Thymus (tissue), 11 donors: ENCODE results near the gene KRTAP5-10. TPM values are rescaled to one million over a fixed set of nuclear protein-coding genes. Genes with fewer than 3 reads are reported as not detected.
"Not testable (repeated sequence)": the region's sequence is repeated elsewhere in the genome, so short reads cannot be mapped to it uniquely, and the experiment has no call there.

ENCODE experiments used
- DNase-seq, 9 donors: peaks; one replicate each; pipeline ENCODE4 v3.0.0-alpha.2; 2013; ENCODE audit warnings: low spot score in 9 of 9, low read depth in 6 of 9, missing footprints in 1 of 9
- H3K27ac ChIP-seq, 2 donors: one replicate each; pipeline ENCODE4 v1.5.1; 2013; ENCODE audit warnings: control low read depth in 1 of 2, low read depth in 1 of 2, low read length in 1 of 2, mild to moderate bottlenecking in 1 of 2, moderate library complexity in 1 of 2
- H3K27me3 ChIP-seq, 2 donors: one replicate each; pipeline ENCODE4 v1.5.1; 2013; ENCODE audit warnings: low read length in 1 of 2; ENCODE audit not compliant: control insufficient read depth in 2 of 2, insufficient read depth in 1 of 2
- H3K36me3 ChIP-seq, 2 donors: one replicate each; pipeline ENCODE4 v1.5.1; 2013; ENCODE audit warnings: low read length in 1 of 2, mild to moderate bottlenecking in 1 of 2, moderate library complexity in 1 of 2; ENCODE audit not compliant: control insufficient read depth in 2 of 2, insufficient read depth in 2 of 2
- H3K4me1 ChIP-seq, 2 donors: one replicate each; pipeline ENCODE4 v1.5.1; 2013; ENCODE audit warnings: low read length in 2 of 2; ENCODE audit not compliant: control insufficient read depth in 2 of 2, insufficient read depth in 2 of 2
- H3K4me3 ChIP-seq, 2 donors: one replicate each; pipeline ENCODE4 v1.5.1; 2013; ENCODE audit warnings: low read length in 2 of 2, control low read depth in 1 of 2, mild to moderate bottlenecking in 1 of 2
- H3K9me3 ChIP-seq, 2 donors: one replicate each; pipeline ENCODE4 v1.5.1; 2013; ENCODE audit warnings: low read length in 1 of 2, mild to moderate bottlenecking in 1 of 2; ENCODE audit not compliant: control insufficient read depth in 2 of 2, insufficient read depth in 1 of 2
- WGBS: extraction: QIAGEN DNeasy Blood & Tissue Kit; methylation state at CpG from one replicate; pipeline ENCODE4 v1.1.7; 2013; 5-methylcytosine and 5-hydroxymethylcytosine counted together
- polyA plus RNA-seq: library from polyadenylated mRNA; stranded (reverse); fragments of 200-250 nt; gene quantifications from one replicate; pipeline ENCODE4 v1.2.3, GENCODE V29; 2013
- total RNA-seq: library from RNA; stranded (reverse); fragments of 120-200 nt; gene quantifications from one replicate; pipeline ENCODE4 v1.2.4, GENCODE V29; 2013
- donor health status: healthy.

The KRTAP5-10 gene
- total and polyA plus RNA-seq, 2 donors, result 0.16 TPM; not detected in 1

GRCh38 chr11:71613931-71614330 is 48.6 kb downstream of the KRTAP5-10 start:
- not testable (repeated sequence) for H3K36me3 ChIP-seq, H3K9me3 ChIP-seq, H3K4me3 ChIP-seq, DNase-seq, H3K27me3 ChIP-seq, H3K4me1 ChIP-seq, H3K27ac ChIP-seq
- WGBS, result 82% methylated on average over 7 of the region's 7 CpGs

GRCh38 chr11:71614366-71614917 is 49.1 kb downstream of the KRTAP5-10 start:
- H3K36me3 ChIP-seq, H3K27me3 ChIP-seq, H3K27ac ChIP-seq, DNase-seq, H3K4me1 ChIP-seq, H3K9me3 ChIP-seq, H3K4me3 ChIP-seq: not testable (repeated sequence)
- WGBS, result 72% methylated on average over 15 of the region's 15 CpGs

GRCh38 chr11:71615003-71615402 is 49.6 kb downstream of the KRTAP5-10 start:
- H3K27ac ChIP-seq, H3K9me3 ChIP-seq, H3K27me3 ChIP-seq, H3K4me3 ChIP-seq, H3K4me1 ChIP-seq, H3K36me3 ChIP-seq: not testable (repeated sequence)
- DNase-seq, result peak in 1 of 9 donors; percentile 19
- WGBS, result 87% methylated on average over 12 of the region's 12 CpGs

Other genes with a start within 250 kb of the KRTAP5-10 start
- gene DHCR7, start 117.2 kb upstream of the KRTAP5-10 start, total RNA-seq, result 4.5 TPM
- gene DHCR7, start 117.2 kb upstream of the KRTAP5-10 start, polyA plus RNA-seq, result 4.1 TPM
- gene NADSYN1, start 112.4 kb upstream of the KRTAP5-10 start, total RNA-seq, result 47.9 TPM
- gene NADSYN1, start 112.4 kb upstream of the KRTAP5-10 start, polyA plus RNA-seq, result 113 TPM
- not detected for gene KRTAP5-7, start 38.3 kb upstream of the KRTAP5-10 start, total RNA-seq
- gene KRTAP5-7, start 38.3 kb upstream of the KRTAP5-10 start, polyA plus RNA-seq, result 0.05 TPM
- gene KRTAP5-8, start 27.5 kb upstream of the KRTAP5-10 start, total RNA-seq, result not detected
- 0.25 TPM for gene KRTAP5-8, start 27.5 kb upstream of the KRTAP5-10 start, polyA plus RNA-seq
- gene KRTAP5-9, start 17.1 kb upstream of the KRTAP5-10 start, total RNA-seq, result not detected
- gene KRTAP5-9, start 17.1 kb upstream of the KRTAP5-10 start, polyA plus RNA-seq, result 0.48 TPM
- not detected for gene KRTAP5-11, start 17.3 kb downstream of the KRTAP5-10 start, total RNA-seq
- gene KRTAP5-11, start 17.3 kb downstream of the KRTAP5-10 start, polyA plus RNA-seq, result not detected